Activated CD8-positive, alpha-beta memory T cell treated with anti-CD3 and anti-CD28 coated beads for 48 hours (primary cell): Measurements from ENCODE around the gene ARID5B.
A peak's percentile ranks its signal among the peaks of the same experiment; 100 is the strongest.
"Not testable (repeated sequence)": the region's sequence is repeated elsewhere in the genome, so short reads cannot be mapped to it uniquely, and the experiment has no call there.

Experiments
- DNase-seq, 3 experiments: peaks; one replicate each; pipeline ENCODE4 v3.0.0-alpha.2; 2020; ENCODE audit warnings: low read depth in 2 of 3, low spot score in 2 of 3

Gene ARID5B

GRCh38 chr10:61900829-61901792 is at the start of gene ARID5B:
TSS of gene ARID5B (plus strand) at chr10:61901699. CDS start at chr10:61901710, 11 bp downstream.
- no peak for DNase-seq

- DNase-seq: no peak
Observed at GRCh38 chr10:61852261-61852660, 49.2 kb upstream of the ARID5B start.

GRCh38 chr10:61855771-61856170 is 45.7 kb upstream of the ARID5B start:
- no peak for DNase-seq

- DNase-seq: no peak
Observed at GRCh38 chr10:61857746-61858145, 43.8 kb upstream of the ARID5B start.

- DNase-seq: no peak
Observed at GRCh38 chr10:61859786-61860185, 41.7 kb upstream of the ARID5B start.

GRCh38 chr10:61860964-61861758 is 40.3 kb upstream of the ARID5B start:
- no peak for DNase-seq

- DNase-seq: no peak
Observed at GRCh38 chr10:61863981-61864380, 37.5 kb upstream of the ARID5B start.

GRCh38 chr10:61866700-61867368 is 34.7 kb upstream of the ARID5B start:
- DNase-seq: no peak

- DNase-seq: not testable (repeated sequence)
Observed at GRCh38 chr10:61867374-61867773, 34.1 kb upstream of the ARID5B start.

GRCh38 chr10:61867817-61868216 is 33.7 kb upstream of the ARID5B start:
- peak in 2 of 3 experiments; percentile 21 to 26 for DNase-seq

GRCh38 chr10:61869041-61869675 is 32.3 kb upstream of the ARID5B start:
- no peak for DNase-seq

- no peak for DNase-seq
Observed at GRCh38 chr10:61869774-61870525, 31.5 kb upstream of the ARID5B start.

- DNase-seq: no peak
Observed at GRCh38 chr10:61870526-61870895, 31.0 kb upstream of the ARID5B start.

GRCh38 chr10:61871487-61871886 is 30.0 kb upstream of the ARID5B start:
- no peak for DNase-seq

- DNase-seq: no peak
Observed at GRCh38 chr10:61877887-61878739, 23.4 kb upstream of the ARID5B start.

- DNase-seq: no peak
Observed at GRCh38 chr10:61878740-61879068, 22.8 kb upstream of the ARID5B start.

- DNase-seq: no peak
Observed at GRCh38 chr10:61882621-61883370, 18.7 kb upstream of the ARID5B start.

GRCh38 chr10:61883371-61884025 is 18.0 kb upstream of the ARID5B start:
- DNase-seq: no peak
